Limb (tissue), 2 donors: ENCODE measurements around the gene MISFA.
"Not testable (repeated sequence)": the region's sequence is repeated elsewhere in the genome, so short reads cannot be mapped to it uniquely, and the experiment has no call there.

Experiments used
- DNase-seq, 2 donors: peaks; one replicate each; pipeline ENCODE4 v3.0.0-alpha.2; 2016; ENCODE audit errors: extremely low spot score in 2 of 2

Gene MISFA

GRCh38 chr11:18599739-18600230, at the start of gene MISFA:
Gene MISFA (plus strand): TSS chr11:18599789. CDS start chr11:18599929, 140 bp downstream.
- DNase-seq, result no peak

- DNase-seq, result no peak
Measured at GRCh38 chr11:18563090-18563730, 36.4 kb upstream of the MISFA start.

GRCh38 chr11:18564149-18564548, 35.4 kb upstream of the MISFA start:
- no peak for DNase-seq

- no peak for DNase-seq
Measured at GRCh38 chr11:18566406-18566805, 33.2 kb upstream of the MISFA start.

GRCh38 chr11:18567081-18567480, 32.5 kb upstream of the MISFA start:
- DNase-seq, result no peak

GRCh38 chr11:18575361-18575760, 24.2 kb upstream of the MISFA start:
- no peak for DNase-seq

GRCh38 chr11:18578975-18579598, 20.5 kb upstream of the MISFA start:
- DNase-seq, result no peak

GRCh38 chr11:18580113-18580766, 19.3 kb upstream of the MISFA start:
- no peak for DNase-seq

- no peak for DNase-seq
Measured at GRCh38 chr11:18581825-18582224, 17.8 kb upstream of the MISFA start.

GRCh38 chr11:18588297-18589252, 11.0 kb upstream of the MISFA start, which contains the start of gene UEVLD:
Gene UEVLD (minus strand): TSS chr11:18588734. CDS start chr11:18588654, 80 bp downstream.
- peak; percentile 88 to 93 for DNase-seq

GRCh38 chr11:18590571-18590970, 9.0 kb upstream of the MISFA start:
- no peak for DNase-seq

- DNase-seq, result not testable (repeated sequence)
Measured at GRCh38 chr11:18594088-18594487, 5.5 kb upstream of the MISFA start.

- peak in 1 of 2 donors; percentile 40 for DNase-seq
Measured at GRCh38 chr11:18594999-18595749, 4.4 kb upstream of the MISFA start.

GRCh38 chr11:18600915-18601569, 1.5 kb downstream of the MISFA start:
- no peak for DNase-seq

GRCh38 chr11:18608376-18608775, 8.8 kb downstream of the MISFA start:
- no peak for DNase-seq

- DNase-seq, result no peak
Measured at GRCh38 chr11:18611196-18611595, 11.6 kb downstream of the MISFA start.

- DNase-seq, result no peak
Measured at GRCh38 chr11:18612394-18612793, 12.8 kb downstream of the MISFA start.

GRCh38 chr11:18614667-18615066, 15.1 kb downstream of the MISFA start:
- DNase-seq, result no peak

GRCh38 chr11:18615628-18616392, 16.2 kb downstream of the MISFA start:
- DNase-seq, result no peak
